Measurements from ENCODE around the gene EGFR. TPM values are rescaled to one million over a fixed set of nuclear protein-coding genes. Genes with fewer than 3 reads are reported as not detected.

Gene EGFR
- total RNA-seq, 1 donor: 98.9 TPM

GRCh38 chr7:55192723-55193122 is 173.9 kb downstream of the EGFR start:
- no peak overlapping the region for H3K4me3 ChIP-seq (ENCODE audit: low read depth, low read length)
- DNase-seq (ENCODE audit: low read depth): peak; percentile 61
- no peak for TF ChIP-seq CTCF (IDR thresholded peaks at IDR 0.05; ENCODE audit: insufficient read depth, low read depth, low read length)

- DNase-seq (ENCODE audit: low read depth): no peak
- TF ChIP-seq CTCF (IDR thresholded peaks at IDR 0.05; ENCODE audit: insufficient read depth, low read depth, low read length): no peak
- no peak overlapping the region for H3K4me3 ChIP-seq (ENCODE audit: low read depth, low read length)
These were observed 174.4 kb downstream of the EGFR start for GRCh38 chr7:55193245-55193644.

- no peak overlapping the region for H3K4me3 ChIP-seq (ENCODE audit: low read depth, low read length)
- DNase-seq (ENCODE audit: low read depth): no peak
- TF ChIP-seq CTCF (IDR thresholded peaks at IDR 0.05; ENCODE audit: insufficient read depth, low read depth, low read length): no peak
These were observed 175.7 kb downstream of the EGFR start for GRCh38 chr7:55194522-55194921.

- no peak overlapping the region for H3K4me3 ChIP-seq (ENCODE audit: low read depth, low read length)
- peak; percentile 48 for DNase-seq (ENCODE audit: low read depth)
- TF ChIP-seq CTCF (IDR thresholded peaks at IDR 0.05; ENCODE audit: insufficient read depth, low read depth, low read length): no peak
These were observed 180.0 kb downstream of the EGFR start for GRCh38 chr7:55198634-55199392.

GRCh38 chr7:55199418-55199817 is 180.6 kb downstream of the EGFR start:
- no peak overlapping the region for H3K4me3 ChIP-seq (ENCODE audit: low read depth, low read length)
- no peak for TF ChIP-seq CTCF (IDR thresholded peaks at IDR 0.05; ENCODE audit: insufficient read depth, low read depth, low read length)
- DNase-seq (ENCODE audit: low read depth): no peak

GRCh38 chr7:55200441-55200840 is 181.6 kb downstream of the EGFR start:
- no peak overlapping the region for H3K4me3 ChIP-seq (ENCODE audit: low read depth, low read length)
- no peak for DNase-seq (ENCODE audit: low read depth)
- no peak for TF ChIP-seq CTCF (IDR thresholded peaks at IDR 0.05; ENCODE audit: insufficient read depth, low read depth, low read length)

Measured in fibroblast of villous mesenchyme (primary cell).